Natural killer cell (primary cell): Measurements from ENCODE around the gene CCDC71L. TPM values are rescaled to one million over a fixed set of nuclear protein-coding genes. Genes with fewer than 3 reads are reported as not detected.

Source experiments
- ATAC-seq, 3 donors: fragments of 150-1000 bp in 2 of 3; fragments of 200-7000 bp in 1 of 3; cut with Tn5 transposase; 1 replicate in 1 of 3; 2 replicates in 2 of 3; pipeline ENCODE4 v1.10.0; 2021; ENCODE audit warnings: mild to moderate bottlenecking in 2 of 3, moderate library complexity in 2 of 3
- DNase-seq, 2 donors: peaks; one replicate each; pipeline versions ENCODE4 v3.0.0 to v3.0.0-alpha.2; 2013 to 2021; ENCODE audit warnings: mixed read lengths in 1 of 2
- H3K27ac ChIP-seq: one replicate; pipeline ENCODE4 v1.5.1; 2013; ENCODE audit warnings: mild to moderate bottlenecking, low read length
- H3K27me3 ChIP-seq: one replicate; pipeline ENCODE4 v1.6.1; 2013; ENCODE audit warnings: low read length; ENCODE audit not compliant: control insufficient read depth, insufficient read depth
- H3K36me3 ChIP-seq: one replicate; pipeline ENCODE4 v1.6.1; 2013; ENCODE audit warnings: low read length; ENCODE audit not compliant: control insufficient read depth, insufficient read depth
- H3K4me1 ChIP-seq: one replicate; pipeline ENCODE4 v1.6.1; 2013; ENCODE audit warnings: low read length; ENCODE audit not compliant: control insufficient read depth, insufficient read depth
- H3K4me3 ChIP-seq: one replicate; pipeline ENCODE4 v1.5.1; 2013; ENCODE audit warnings: low read length
- H3K9me3 ChIP-seq: one replicate; pipeline ENCODE4 v1.6.1; 2013; ENCODE audit warnings: low read length; ENCODE audit not compliant: control insufficient read depth, insufficient read depth
- H3K27ac Mint-ChIP-seq, 2 donors: one replicate each; pipeline ENCODE4 v1.8.0; 2022; ENCODE audit warnings: mild to moderate bottlenecking in 2 of 2, mixed read lengths in 2 of 2, moderate library complexity in 1 of 2
- H3K27me3 Mint-ChIP-seq, 2 donors: one replicate each; pipeline ENCODE4 v1.8.0; 2022; ENCODE audit warnings: low read depth in 2 of 2, mixed read lengths in 2 of 2
- H3K36me3 Mint-ChIP-seq: one replicate; pipeline ENCODE4 v1.8.0; 2022; ENCODE audit warnings: mixed read lengths
- H3K4me1 Mint-ChIP-seq, 2 donors: one replicate each; pipeline ENCODE4 v1.8.0; 2022; ENCODE audit warnings: mixed read lengths in 2 of 2
- H3K4me3 Mint-ChIP-seq: one replicate; pipeline ENCODE4 v1.8.0; 2022; ENCODE audit warnings: mild to moderate bottlenecking, moderate library complexity, mixed read lengths
- H3K9me3 Mint-ChIP-seq, 2 donors: one replicate each; pipeline ENCODE4 v1.8.0; 2022; ENCODE audit warnings: mixed read lengths in 2 of 2
- CTCF ChIP-seq: fragments of 200-600 bp; IDR thresholded peaks from one replicate; pipeline ENCODE4 v1.8.0; 2022; ENCODE audit warnings: antibody characterized with exemption
- WGBS: methylation state at CpG from one replicate; pipeline ENCODE4 v1.1.7; 2013; ENCODE audit warnings: missing lambda C conversion rate; ENCODE audit not compliant: insufficient coverage; 5-methylcytosine and 5-hydroxymethylcytosine counted together
- intact Hi-C: fragments of 100-400 bp; cut with micrococcal nuclease; formaldehyde crosslinking; loops from one replicate; pipeline ENCODE4 v1.14.2; 2022
- total RNA-seq, 4 donors: library from RNA; stranded (reverse); fragments of 120-200 nt in 1 of 4; gene quantifications; one replicate each; pipeline versions ENCODE4 v1.2.3 to v1.2.4, GENCODE V29; 2013 to 2022

Gene CCDC71L
- total RNA-seq, 3 donors from 2014 or later (not counting 1 experiment from before 2014, with no cell fraction given) = 13.9 to 26.5 (median 14.1) TPM

DNA sequence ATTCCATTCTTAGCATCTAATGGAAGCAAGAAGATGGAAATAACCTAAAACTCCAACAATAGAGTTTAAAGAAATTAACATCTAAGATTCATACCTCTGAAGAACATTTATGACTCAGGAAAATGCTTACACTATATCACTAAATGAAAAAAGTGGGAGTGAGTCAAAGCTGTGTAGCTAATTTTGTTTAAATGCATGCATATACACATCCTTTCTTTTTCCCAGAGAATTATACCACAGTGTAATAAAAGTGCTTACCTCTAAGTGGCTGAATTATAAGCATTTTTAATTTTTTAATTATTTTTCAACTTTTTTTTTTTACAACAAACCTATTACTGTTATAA is 44.3 kb downstream of the CCDC71L start:
- H3K27me3 ChIP-seq = no peaks in the 10 kb centered on the region
- no peaks in the 10 kb centered on the region for H3K9me3 ChIP-seq
- ATAC-seq (no peak), DNase-seq (no peak)
- intact Hi-C loops = no loop called here
- no peaks in the 10 kb centered on the region for H3K4me1 ChIP-seq
- no peak overlapping the region for H3K27ac Mint-ChIP-seq
- no peak overlapping the region for H3K4me3 ChIP-seq
- peaks cover 0 to 2% of the 10 kb centered on the region in 2 donors for H3K9me3 Mint-ChIP-seq
- TF ChIP-seq CTCF = no peak
- H3K27me3 Mint-ChIP-seq = peaks cover 11 to 16% of the 10 kb centered on the region in 2 donors
- H3K4me3 Mint-ChIP-seq = no peak overlapping the region
- no peak overlapping the region for H3K27ac ChIP-seq
- no peaks in the 10 kb centered on the region for H3K36me3 Mint-ChIP-seq
- no peaks in the 10 kb centered on the region for H3K4me1 Mint-ChIP-seq
- H3K36me3 ChIP-seq = no peaks in the 10 kb centered on the region

DNA sequence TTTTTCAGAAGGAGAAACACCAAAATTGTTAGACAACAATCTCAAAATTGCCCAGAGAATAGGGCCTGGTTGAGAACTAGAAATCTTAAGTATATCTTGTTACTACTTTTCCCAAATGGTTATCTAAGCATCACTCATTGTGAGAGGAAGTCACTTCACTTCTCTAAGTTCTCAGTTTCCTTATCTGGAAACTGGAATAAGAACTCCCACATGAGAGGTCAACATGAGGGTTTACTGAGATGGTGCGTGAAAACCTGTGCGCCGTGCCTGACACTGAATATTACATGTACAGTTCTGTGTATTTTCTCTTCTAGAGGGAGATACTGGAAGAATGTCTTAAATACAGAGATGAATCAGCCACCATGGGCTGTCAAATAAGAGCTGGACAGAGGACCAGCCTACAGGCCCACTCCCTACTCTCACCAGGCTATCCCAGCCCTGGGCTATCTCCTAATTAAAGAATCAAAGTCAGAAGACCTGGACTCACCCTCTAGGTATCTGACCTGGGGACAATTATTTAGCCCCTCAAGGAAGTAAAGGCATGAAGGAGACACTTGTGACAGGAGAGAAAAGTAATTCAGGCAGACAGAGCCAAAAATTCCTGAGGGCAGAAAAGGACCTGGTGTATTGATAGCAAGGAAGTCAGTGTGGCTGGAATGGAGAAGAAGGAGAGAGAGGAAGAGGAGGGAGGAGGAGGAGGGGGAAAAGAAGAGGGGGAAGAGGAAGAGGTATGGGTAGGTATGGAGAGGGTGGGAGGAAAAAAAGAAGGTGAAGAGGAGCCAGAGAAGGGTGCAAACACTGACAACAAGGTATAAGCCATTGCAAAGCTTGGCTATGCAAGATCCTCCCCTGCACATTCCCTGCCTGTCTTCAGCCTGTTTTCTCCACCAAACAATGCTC is 44.9 kb downstream of the CCDC71L start:
- no peak overlapping the region for H3K27ac Mint-ChIP-seq
- intact Hi-C loops = no loop called here

DNA sequence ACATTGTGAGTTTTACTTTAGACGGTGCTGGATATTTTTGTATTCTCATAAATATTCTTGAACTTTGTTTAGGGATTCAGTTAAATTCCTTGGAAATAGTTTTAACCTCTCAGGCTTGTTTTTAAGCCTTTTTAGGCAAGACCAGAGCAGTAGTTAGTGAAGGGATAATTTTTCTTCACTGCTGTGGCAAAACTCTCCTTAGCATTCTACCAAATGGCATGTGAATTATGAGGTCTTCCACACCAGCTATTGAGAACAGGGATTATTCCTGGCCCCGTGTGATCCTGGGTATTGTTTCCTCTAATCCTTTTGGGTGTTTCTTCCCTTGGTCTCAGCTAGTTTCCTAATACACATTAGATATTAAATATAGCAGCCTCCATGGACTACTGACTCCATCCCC is 46.2 kb downstream of the CCDC71L start:
- no peak for ATAC-seq
- no peak overlapping the region for H3K4me3 Mint-ChIP-seq
- H3K9me3 ChIP-seq = no peaks in the 10 kb centered on the region
- H3K9me3 Mint-ChIP-seq = peaks cover 0 to 1% of the 10 kb centered on the region in 2 donors
- H3K27ac ChIP-seq = no peak overlapping the region
- H3K36me3 Mint-ChIP-seq = no peaks in the 10 kb centered on the region
- H3K4me3 ChIP-seq = no peak overlapping the region
- no peaks in the 10 kb centered on the region for H3K4me1 Mint-ChIP-seq
- intact Hi-C loops = no loop called here
- no peak for DNase-seq
- peaks cover 5 to 13% of the 10 kb centered on the region in 2 donors for H3K27me3 Mint-ChIP-seq
- no peak overlapping the region for H3K27ac Mint-ChIP-seq
- no peaks in the 10 kb centered on the region for H3K27me3 ChIP-seq
- no peaks in the 10 kb centered on the region for H3K4me1 ChIP-seq
- H3K36me3 ChIP-seq = no peaks in the 10 kb centered on the region
- no peak for TF ChIP-seq CTCF
- WGBS = 89% methylated on average over 2 of the region's 2 CpGs

More for the DNA sequence above, 44.9 kb downstream of the CCDC71L start:
- no peaks in the 10 kb centered on the region for H3K36me3 ChIP-seq
- 91% methylated on average over 3 of the region's 3 CpGs for WGBS
- Mint-ChIP-seq H3K9me3 (peaks cover 0 to 2% of the 10 kb centered on the region in 2 donors), H3K4me3 (no peak overlapping the region), H3K36me3 (no peaks in the 10 kb centered on the region), H3K4me1 (no peaks in the 10 kb centered on the region), H3K27me3 (peaks cover 11 to 16% of the 10 kb centered on the region in 2 donors)
- H3K4me1 ChIP-seq = no peaks in the 10 kb centered on the region
- DNase-seq = no peak
- H3K27ac ChIP-seq = no peak overlapping the region
- no peak for ATAC-seq
- TF ChIP-seq CTCF = no peak
- no peak overlapping the region for H3K4me3 ChIP-seq
- no peaks in the 10 kb centered on the region for H3K9me3 ChIP-seq
- no peaks in the 10 kb centered on the region for H3K27me3 ChIP-seq
